H1 (cell line): ENCODE results near the gene CACNA1F. TPM values are rescaled to one million over a fixed set of nuclear protein-coding genes. Genes with fewer than 3 reads are reported as not detected.

Experiments
- BACH1 ChIP-seq: IDR thresholded peaks from 2 replicates; pipeline ENCODE4 v1.6.1; 2012; ENCODE audit warnings: low read length, improper control_type of control experiment
- CBX5 ChIP-seq: fragments of 300-800, 300-1000 bp; sonication (generic); IDR thresholded peaks from 2 replicates; pipeline ENCODE4 v1.7.1; 2016; ENCODE audit warnings: antibody characterized with exemption, low read length, low read depth
- CBX8 ChIP-seq: fragments of 300-800, 300-1000 bp; sonication (generic); IDR thresholded peaks from 2 replicates; pipeline ENCODE4 v1.7.1; 2016; ENCODE audit warnings: low read depth, low read length, borderline replicate concordance
- JUN ChIP-seq: IDR thresholded peaks from 2 replicates; pipeline ENCODE4 v1.6.1; 2011; ENCODE audit warnings: low read depth, mild to moderate bottlenecking, improper control_type of control experiment, low read length
- POLR2AphosphoS5 ChIP-seq: IDR thresholded peaks from 2 replicates; pipeline ENCODE4 v1.6.1; 2011; ENCODE audit warnings: low read depth, low read length
- SAP30 ChIP-seq: fragments of 300-600 bp; sonication (generic); IDR thresholded peaks from 2 replicates; pipeline ENCODE4 v1.7.1; 2012; ENCODE audit warnings: low read length, moderate library complexity, mild to moderate bottlenecking, inconsistent platforms; ENCODE audit not compliant: insufficient read depth, insufficient replicate concordance
- SIX5 ChIP-seq: IDR thresholded peaks from 2 replicates; pipeline ENCODE4 v1.6.1; 2011; ENCODE audit warnings: mild to moderate bottlenecking, low read depth, low read length
- SP2 ChIP-seq: IDR thresholded peaks from 2 replicates; pipeline ENCODE4 v1.6.1; 2012; ENCODE audit warnings: mild to moderate bottlenecking, low read length, inconsistent platforms
- SUZ12 ChIP-seq: fragments of 200-600 bp; sonication (generic); IDR thresholded peaks from 2 replicates; pipeline ENCODE4 v1.6.1; 2012; ENCODE audit warnings: mild to moderate bottlenecking, inconsistent platforms, low read length, moderate library complexity, mixed read lengths
- polyA plus RNA-seq, 7 experiments: library from polyadenylated mRNA; depleted of rRNA in 3 of 7; stranded (reverse) in 5 of 7; unstranded in 2 of 7; fragments of >200 nt in 5 of 7; fragments of 200-250 nt in 2 of 7; gene quantifications; 1 replicate in 5 of 7; 2 replicates in 1 of 7; 4 replicates in 1 of 7; pipeline versions ENCODE4 v1.2.1 to v1.2.3, GENCODE V29; 2011 to 2013; ENCODE audit warnings: missing spikeins in 2 of 7, mixed read lengths in 2 of 7
- total RNA-seq: library from RNA; stranded (reverse); fragmentation: NEBNext Ultra II Directional; extraction: Animal tissue kit (Norgen Biotek cat#: 25700); gene quantifications from 2 replicates; pipeline ENCODE4 v1.2.1, GENCODE V29; 2021
- TF ChIP-seq, protein P1 (sequence below): fragments of 300-600 bp; sonication (generic); IDR thresholded peaks from 2 replicates; pipeline ENCODE4 v1.7.1; 2012; ENCODE audit warnings: low read length, moderate library complexity, mild to moderate bottlenecking, inconsistent platforms; ENCODE audit not compliant: insufficient replicate concordance

CACNA1F gene
- total and polyA plus RNA-seq, 2 of the 8 experiments (the other 6 are each of a cell fraction or from before 2014, with no cell fraction given): 0.59 to 0.84 TPM

DNA sequence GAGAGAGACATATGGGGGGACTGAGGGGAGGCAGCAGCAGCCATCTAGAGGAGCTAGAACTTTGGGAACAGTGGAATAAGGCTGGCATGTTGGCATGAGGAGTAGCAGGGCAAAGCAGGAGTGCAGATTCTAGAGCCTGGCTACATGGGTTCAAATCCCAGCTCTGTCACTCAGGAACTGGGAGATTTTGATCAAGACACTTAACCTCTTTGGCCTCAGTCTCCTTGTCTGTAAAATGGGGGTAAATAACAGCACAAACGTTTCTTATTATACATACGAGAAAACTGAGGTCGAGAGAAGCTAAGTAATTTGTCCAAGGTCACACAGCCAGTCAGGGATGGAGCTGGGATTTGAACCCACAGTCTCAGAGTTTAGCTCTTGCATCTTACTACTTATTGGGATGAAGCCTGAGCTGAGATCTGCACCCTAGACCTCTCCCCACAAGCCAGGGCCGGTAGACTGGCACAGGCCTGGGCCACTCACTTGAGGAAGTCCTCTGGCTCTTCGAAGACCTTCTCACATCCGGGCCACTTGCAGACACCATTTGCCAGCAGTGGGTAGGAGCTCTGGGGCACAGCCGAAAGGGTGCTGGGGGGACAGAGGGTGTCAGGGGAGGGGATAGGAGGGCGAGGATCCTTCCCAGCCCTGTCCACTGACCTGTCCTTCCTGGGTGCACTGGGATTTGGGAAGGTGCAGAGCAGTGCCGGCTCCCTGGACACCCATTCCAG, 23.3 kb upstream of the CACNA1F start (continued):
- TF ChIP-seq, protein P1, sequence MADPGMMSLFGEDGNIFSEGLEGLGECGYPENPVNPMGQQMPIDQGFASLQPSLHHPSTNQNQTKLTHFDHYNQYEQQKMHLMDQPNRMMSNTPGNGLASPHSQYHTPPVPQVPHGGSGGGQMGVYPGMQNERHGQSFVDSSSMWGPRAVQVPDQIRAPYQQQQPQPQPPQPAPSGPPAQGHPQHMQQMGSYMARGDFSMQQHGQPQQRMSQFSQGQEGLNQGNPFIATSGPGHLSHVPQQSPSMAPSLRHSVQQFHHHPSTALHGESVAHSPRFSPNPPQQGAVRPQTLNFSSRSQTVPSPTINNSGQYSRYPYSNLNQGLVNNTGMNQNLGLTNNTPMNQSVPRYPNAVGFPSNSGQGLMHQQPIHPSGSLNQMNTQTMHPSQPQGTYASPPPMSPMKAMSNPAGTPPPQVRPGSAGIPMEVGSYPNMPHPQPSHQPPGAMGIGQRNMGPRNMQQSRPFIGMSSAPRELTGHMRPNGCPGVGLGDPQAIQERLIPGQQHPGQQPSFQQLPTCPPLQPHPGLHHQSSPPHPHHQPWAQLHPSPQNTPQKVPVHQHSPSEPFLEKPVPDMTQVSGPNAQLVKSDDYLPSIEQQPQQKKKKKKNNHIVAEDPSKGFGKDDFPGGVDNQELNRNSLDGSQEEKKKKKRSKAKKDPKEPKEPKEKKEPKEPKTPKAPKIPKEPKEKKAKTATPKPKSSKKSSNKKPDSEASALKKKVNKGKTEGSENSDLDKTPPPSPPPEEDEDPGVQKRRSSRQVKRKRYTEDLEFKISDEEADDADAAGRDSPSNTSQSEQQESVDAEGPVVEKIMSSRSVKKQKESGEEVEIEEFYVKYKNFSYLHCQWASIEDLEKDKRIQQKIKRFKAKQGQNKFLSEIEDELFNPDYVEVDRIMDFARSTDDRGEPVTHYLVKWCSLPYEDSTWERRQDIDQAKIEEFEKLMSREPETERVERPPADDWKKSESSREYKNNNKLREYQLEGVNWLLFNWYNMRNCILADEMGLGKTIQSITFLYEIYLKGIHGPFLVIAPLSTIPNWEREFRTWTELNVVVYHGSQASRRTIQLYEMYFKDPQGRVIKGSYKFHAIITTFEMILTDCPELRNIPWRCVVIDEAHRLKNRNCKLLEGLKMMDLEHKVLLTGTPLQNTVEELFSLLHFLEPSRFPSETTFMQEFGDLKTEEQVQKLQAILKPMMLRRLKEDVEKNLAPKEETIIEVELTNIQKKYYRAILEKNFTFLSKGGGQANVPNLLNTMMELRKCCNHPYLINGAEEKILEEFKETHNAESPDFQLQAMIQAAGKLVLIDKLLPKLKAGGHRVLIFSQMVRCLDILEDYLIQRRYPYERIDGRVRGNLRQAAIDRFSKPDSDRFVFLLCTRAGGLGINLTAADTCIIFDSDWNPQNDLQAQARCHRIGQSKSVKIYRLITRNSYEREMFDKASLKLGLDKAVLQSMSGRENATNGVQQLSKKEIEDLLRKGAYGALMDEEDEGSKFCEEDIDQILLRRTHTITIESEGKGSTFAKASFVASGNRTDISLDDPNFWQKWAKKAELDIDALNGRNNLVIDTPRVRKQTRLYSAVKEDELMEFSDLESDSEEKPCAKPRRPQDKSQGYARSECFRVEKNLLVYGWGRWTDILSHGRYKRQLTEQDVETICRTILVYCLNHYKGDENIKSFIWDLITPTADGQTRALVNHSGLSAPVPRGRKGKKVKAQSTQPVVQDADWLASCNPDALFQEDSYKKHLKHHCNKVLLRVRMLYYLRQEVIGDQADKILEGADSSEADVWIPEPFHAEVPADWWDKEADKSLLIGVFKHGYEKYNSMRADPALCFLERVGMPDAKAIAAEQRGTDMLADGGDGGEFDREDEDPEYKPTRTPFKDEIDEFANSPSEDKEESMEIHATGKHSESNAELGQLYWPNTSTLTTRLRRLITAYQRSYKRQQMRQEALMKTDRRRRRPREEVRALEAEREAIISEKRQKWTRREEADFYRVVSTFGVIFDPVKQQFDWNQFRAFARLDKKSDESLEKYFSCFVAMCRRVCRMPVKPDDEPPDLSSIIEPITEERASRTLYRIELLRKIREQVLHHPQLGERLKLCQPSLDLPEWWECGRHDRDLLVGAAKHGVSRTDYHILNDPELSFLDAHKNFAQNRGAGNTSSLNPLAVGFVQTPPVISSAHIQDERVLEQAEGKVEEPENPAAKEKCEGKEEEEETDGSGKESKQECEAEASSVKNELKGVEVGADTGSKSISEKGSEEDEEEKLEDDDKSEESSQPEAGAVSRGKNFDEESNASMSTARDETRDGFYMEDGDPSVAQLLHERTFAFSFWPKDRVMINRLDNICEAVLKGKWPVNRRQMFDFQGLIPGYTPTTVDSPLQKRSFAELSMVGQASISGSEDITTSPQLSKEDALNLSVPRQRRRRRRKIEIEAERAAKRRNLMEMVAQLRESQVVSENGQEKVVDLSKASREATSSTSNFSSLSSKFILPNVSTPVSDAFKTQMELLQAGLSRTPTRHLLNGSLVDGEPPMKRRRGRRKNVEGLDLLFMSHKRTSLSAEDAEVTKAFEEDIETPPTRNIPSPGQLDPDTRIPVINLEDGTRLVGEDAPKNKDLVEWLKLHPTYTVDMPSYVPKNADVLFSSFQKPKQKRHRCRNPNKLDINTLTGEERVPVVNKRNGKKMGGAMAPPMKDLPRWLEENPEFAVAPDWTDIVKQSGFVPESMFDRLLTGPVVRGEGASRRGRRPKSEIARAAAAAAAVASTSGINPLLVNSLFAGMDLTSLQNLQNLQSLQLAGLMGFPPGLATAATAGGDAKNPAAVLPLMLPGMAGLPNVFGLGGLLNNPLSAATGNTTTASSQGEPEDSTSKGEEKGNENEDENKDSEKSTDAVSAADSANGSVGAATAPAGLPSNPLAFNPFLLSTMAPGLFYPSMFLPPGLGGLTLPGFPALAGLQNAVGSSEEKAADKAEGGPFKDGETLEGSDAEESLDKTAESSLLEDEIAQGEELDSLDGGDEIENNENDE: no peak
- TF ChIP-seq CBX8 (no peak), CBX5 (no peak), SUZ12 (no peak), SP2 (no peak), BACH1 (no peak), SAP30 (no peak), JUN (no peak), POLR2AphosphoS5 (no peak), SIX5 (no peak)
